Measurements from ENCODE around the gene CCDC192.
"Not testable (repeated sequence)": the region's sequence is repeated elsewhere in the genome, so short reads cannot be mapped to it uniquely, and the experiment has no call there.

CCDC192 gene

GRCh38 chr5:127839496-127840197 lies 136.5 kb downstream of the CCDC192 start:
- DNase-seq (ENCODE audit: extremely low read depth in 1 of 2, low read depth in 1 of 2), result no peak

GRCh38 chr5:127840198-127840524 lies 137.0 kb downstream of the CCDC192 start:
- DNase-seq (ENCODE audit: extremely low read depth in 1 of 2, low read depth in 1 of 2), result no peak

GRCh38 chr5:127840809-127841208 lies 137.6 kb downstream of the CCDC192 start:
- DNase-seq (ENCODE audit: extremely low read depth in 1 of 2, low read depth in 1 of 2), result no peak

- no peak for DNase-seq (ENCODE audit: extremely low read depth in 1 of 2, low read depth in 1 of 2)
Observed at GRCh38 chr5:127844581-127845021, 141.4 kb downstream of the CCDC192 start.

GRCh38 chr5:127846884-127847283 lies 143.7 kb downstream of the CCDC192 start:
- DNase-seq (ENCODE audit: extremely low read depth in 1 of 2, low read depth in 1 of 2), result no peak

GRCh38 chr5:127847641-127848040 lies 144.4 kb downstream of the CCDC192 start:
- DNase-seq (ENCODE audit: extremely low read depth in 1 of 2, low read depth in 1 of 2), result not testable (repeated sequence)

- no peak for DNase-seq (ENCODE audit: extremely low read depth in 1 of 2, low read depth in 1 of 2)
Observed at GRCh38 chr5:127848098-127848497, 144.9 kb downstream of the CCDC192 start.

GRCh38 chr5:127849408-127849807 lies 146.2 kb downstream of the CCDC192 start:
- DNase-seq (ENCODE audit: extremely low read depth in 1 of 2, low read depth in 1 of 2), result no peak

- DNase-seq (ENCODE audit: extremely low read depth in 1 of 2, low read depth in 1 of 2), result no peak
Observed at GRCh38 chr5:127849891-127850290, 146.7 kb downstream of the CCDC192 start.

- DNase-seq (ENCODE audit: extremely low read depth in 1 of 2, low read depth in 1 of 2), result no peak
Observed at GRCh38 chr5:127851964-127852363, 148.8 kb downstream of the CCDC192 start.

GRCh38 chr5:127854520-127854919 lies 151.3 kb downstream of the CCDC192 start:
- DNase-seq (ENCODE audit: extremely low read depth in 1 of 2, low read depth in 1 of 2), result no peak

- DNase-seq (ENCODE audit: extremely low read depth in 1 of 2, low read depth in 1 of 2), result no peak
Observed at GRCh38 chr5:127856292-127856691, 153.1 kb downstream of the CCDC192 start.

- DNase-seq (ENCODE audit: extremely low read depth in 1 of 2, low read depth in 1 of 2), result no peak
Observed at GRCh38 chr5:127858116-127858784, 155.1 kb downstream of the CCDC192 start.

- no peak for DNase-seq (ENCODE audit: extremely low read depth in 1 of 2, low read depth in 1 of 2)
Observed at GRCh38 chr5:127860291-127860690, 157.1 kb downstream of the CCDC192 start.

GRCh38 chr5:127863161-127863560 lies 160.0 kb downstream of the CCDC192 start:
- DNase-seq (ENCODE audit: extremely low read depth in 1 of 2, low read depth in 1 of 2), result no peak

- DNase-seq (ENCODE audit: extremely low read depth in 1 of 2, low read depth in 1 of 2), result no peak
Observed at GRCh38 chr5:127863610-127864395, 160.6 kb downstream of the CCDC192 start.

GRCh38 chr5:127864511-127864910 lies 161.3 kb downstream of the CCDC192 start:
- DNase-seq (ENCODE audit: extremely low read depth in 1 of 2, low read depth in 1 of 2), result no peak

- DNase-seq (ENCODE audit: extremely low read depth in 1 of 2, low read depth in 1 of 2), result no peak
Observed at GRCh38 chr5:127865273-127865672, 162.1 kb downstream of the CCDC192 start.

- DNase-seq (ENCODE audit: extremely low read depth in 1 of 2, low read depth in 1 of 2), result no peak
Observed at GRCh38 chr5:127867022-127867783, 164.0 kb downstream of the CCDC192 start.

GRCh38 chr5:127870914-127871313 lies 167.7 kb downstream of the CCDC192 start:
- no peak for DNase-seq (ENCODE audit: extremely low read depth in 1 of 2, low read depth in 1 of 2)
